GM23338 (cell line): ENCODE measurements around the gene CD3G. TPM values are rescaled to one million over a fixed set of nuclear protein-coding genes. Genes with fewer than 3 reads are reported as not detected.

ENCODE experiments used
- ATAC-seq: fragments of 200-7000 bp; cut with Tn5 transposase; 3 replicates; pipeline ENCODE4 v1.9.1; 2020
- DNase-seq: peaks from one replicate; pipeline ENCODE4 v3.0.0-alpha.2; 2015; ENCODE audit warnings: low spot score
- H2AFZ ChIP-seq: fragments of 200-600 bp; sonication (generic); 2 replicates; pipeline ENCODE4 v1.8.0; 2016; ENCODE audit warnings: antibody characterized with exemption, mild to moderate bottlenecking, moderate library complexity
- H3F3A ChIP-seq: fragments of 200-600 bp; sonication (generic); replicated peaks from 2 replicates; pipeline ENCODE4 v1.8.0; 2017; ENCODE audit warnings: antibody characterized with exemption, mixed run types, low read depth
- H3K27ac ChIP-seq: fragments of 200-600 bp; sonication (generic); 2 replicates; pipeline ENCODE4 v1.6.1; 2016; ENCODE audit warnings: low read depth
- H3K27me3 ChIP-seq: fragments of 200-600 bp; sonication (generic); 2 replicates; pipeline ENCODE4 v1.8.0; 2016; ENCODE audit warnings: mild to moderate bottlenecking, mixed run types, moderate library complexity; ENCODE audit not compliant: insufficient read depth
- H3K36me3 ChIP-seq: fragments of 200-600 bp; sonication (generic); 2 replicates; pipeline ENCODE4 v1.8.0; 2016; ENCODE audit warnings: mild to moderate bottlenecking; ENCODE audit not compliant: insufficient read depth
- H3K4me1 ChIP-seq: fragments of 200-600 bp; sonication (generic); 2 replicates; pipeline ENCODE4 v1.8.0; 2016; ENCODE audit warnings: mild to moderate bottlenecking, moderate library complexity; ENCODE audit not compliant: insufficient read depth
- H3K4me2 ChIP-seq: fragments of 200-600 bp; sonication (generic); 2 replicates; pipeline ENCODE4 v1.7.1; 2017; ENCODE audit warnings: mixed run types
- H3K4me3 ChIP-seq: fragments of 200-600 bp; sonication (generic); 2 replicates; pipeline ENCODE4 v1.6.1; 2016; ENCODE audit warnings: mixed run types
- H3K79me2 ChIP-seq: fragments of 200-600 bp; sonication (generic); replicated peaks from 2 replicates; pipeline ENCODE4 v1.8.0; 2017; ENCODE audit warnings: mild to moderate bottlenecking; ENCODE audit not compliant: insufficient read depth
- H3K9me2 ChIP-seq: fragments of 200-600 bp; sonication (generic); 2 replicates; pipeline ENCODE4 v1.8.0; 2017; ENCODE audit not compliant: insufficient read depth
- H4K20me1 ChIP-seq: fragments of 200-600 bp; sonication (generic); replicated peaks from 2 replicates; pipeline ENCODE4 v1.8.0; 2017; ENCODE audit warnings: mild to moderate bottlenecking; ENCODE audit not compliant: insufficient read depth
- H3K27ac Mint-ChIP-seq: 2 replicates; pipeline ENCODE4 v1.8.0; 2020; ENCODE audit warnings: inconsistent platforms, mild to moderate bottlenecking, moderate library complexity, mixed read lengths
- H3K27me3 Mint-ChIP-seq: 3 replicates; pipeline ENCODE4 v1.8.0; 2022; ENCODE audit warnings: low read depth, mild to moderate bottlenecking, moderate library complexity, mixed read lengths, inconsistent platforms; ENCODE audit not compliant: insufficient read depth, poor library complexity
- H3K36me3 Mint-ChIP-seq: 3 replicates; pipeline ENCODE4 v1.8.0; 2021; ENCODE audit warnings: low read depth, mild to moderate bottlenecking, inconsistent platforms, moderate library complexity, mixed read lengths
- H3K4me1 Mint-ChIP-seq: 3 replicates; pipeline ENCODE4 v1.8.0; 2020; ENCODE audit warnings: mild to moderate bottlenecking, inconsistent platforms, mixed read lengths
- H3K4me3 Mint-ChIP-seq: 3 replicates; pipeline ENCODE4 v1.8.0; 2021; ENCODE audit warnings: moderate library complexity, mild to moderate bottlenecking, inconsistent platforms, mixed read lengths
- H3K9me3 Mint-ChIP-seq: 3 replicates; pipeline ENCODE4 v1.8.0; 2020; ENCODE audit warnings: moderate library complexity, mild to moderate bottlenecking, inconsistent platforms, mixed read lengths
- EZH2 ChIP-seq: fragments of 200-600 bp; sonication (generic); IDR thresholded peaks from one replicate; pipeline ENCODE4 v1.8.0; 2017; ENCODE audit warnings: antibody characterized with exemption, mild to moderate bottlenecking, low read depth; ENCODE audit not compliant: unreplicated experiment
- REST ChIP-seq: IDR thresholded peaks from one replicate; pipeline ENCODE4 v1.6.1; 2018; ENCODE audit warnings: antibody characterized with exemption; ENCODE audit not compliant: unreplicated experiment
- STAT1 ChIP-seq: IDR thresholded peaks from one replicate; pipeline ENCODE4 v1.6.1; 2016; ENCODE audit warnings: antibody characterized with exemption; ENCODE audit not compliant: unreplicated experiment
- ZNF331 ChIP-seq: fragments of 250-450 bp; sonication (Bioruptor Pico); IDR thresholded peaks from 2 replicates; pipeline ENCODE4 v1.5.0; 2020; ENCODE audit warnings: low read depth, mild to moderate bottlenecking, moderate library complexity
- ZNF462 ChIP-seq: fragments of 250-450 bp; sonication (Bioruptor Pico); IDR thresholded peaks from 2 replicates; pipeline ENCODE4 v1.5.0; 2020; ENCODE audit warnings: mild to moderate bottlenecking, moderate library complexity
- polyA plus RNA-seq: library from polyadenylated mRNA; unstranded; fragments of >200 nt; fragmentation: Nextera tagmentation; extraction: Ambion mirVana; gene quantifications from 2 replicates; pipeline ENCODE4 v1.2.1, GENCODE V29; 2016
- total RNA-seq: library from RNA; depleted of rRNA; stranded (reverse); fragments of >200 nt; shearing (Covaris generic); gene quantifications from 2 replicates; pipeline ENCODE4 v1.2.3, GENCODE V29; 2014

CD3G gene
- total and polyA plus RNA-seq, 2 experiments from 2014 or later: not detected

- TF ChIP-seq ZNF462 (CRISPR knock-in tag) (no peak), REST (no peak), ZNF331 (CRISPR knock-in tag) (no peak)
These were observed 39.9 kb upstream of the CD3G start (continued) for GRCh38 chr11:118304227-118304567.

GRCh38 chr11:118304568-118305248, 39.4 kb upstream of the CD3G start, which contains the start of gene CD3E:
TSS of gene CD3E (plus strand) at chr11:118304730. CDS start at chr11:118304953, 223 bp downstream.
- Histone ChIP-seq H3K27ac (no peak within 1 kb of the TSS), H3F3A (no peaks in the 10 kb centered on the region), H3K9me2 (no peaks in the 10 kb centered on the region), H3K4me1 (no peaks in the 10 kb centered on the region), H3K36me3 (no peaks in the 10 kb centered on the region), H4K20me1 (no peaks in the 10 kb centered on the region), H3K4me3 (no peak within 1 kb of the TSS), H3K27me3 (no peaks in the 10 kb centered on the region), H3K79me2 (no peaks in the 10 kb centered on the region), H3K4me2 (no peak within 1 kb of the TSS), H2AFZ (peak within 1 kb of the TSS; percentile 95)
- H3K4me3 Mint-ChIP-seq: no peak within 1 kb of the TSS
- H3K27ac Mint-ChIP-seq: no peak within 1 kb of the TSS
- no peaks in the 10 kb centered on the region for H3K27me3 Mint-ChIP-seq
- H3K9me3 Mint-ChIP-seq: no peaks in the 10 kb centered on the region
- no peak for ATAC-seq
- no peaks in the 10 kb centered on the region for H3K36me3 Mint-ChIP-seq
- no peak for DNase-seq
- H3K4me1 Mint-ChIP-seq: peaks cover 9% of the 10 kb centered on the region; the same call in 2 of the 3 replicates
- no peak for TF ChIP-seq ZNF462 (CRISPR knock-in tag)
- TF ChIP-seq EZH2: no peak
- TF ChIP-seq ZNF331 (CRISPR knock-in tag): no peak
- TF ChIP-seq STAT1: no peak
